Measurements from ENCODE around the gene ITPR3.
"Not testable (repeated sequence)": the region's sequence is repeated elsewhere in the genome, so short reads cannot be mapped to it uniquely, and the experiment has no call there.

The ITPR3 gene

DNA sequence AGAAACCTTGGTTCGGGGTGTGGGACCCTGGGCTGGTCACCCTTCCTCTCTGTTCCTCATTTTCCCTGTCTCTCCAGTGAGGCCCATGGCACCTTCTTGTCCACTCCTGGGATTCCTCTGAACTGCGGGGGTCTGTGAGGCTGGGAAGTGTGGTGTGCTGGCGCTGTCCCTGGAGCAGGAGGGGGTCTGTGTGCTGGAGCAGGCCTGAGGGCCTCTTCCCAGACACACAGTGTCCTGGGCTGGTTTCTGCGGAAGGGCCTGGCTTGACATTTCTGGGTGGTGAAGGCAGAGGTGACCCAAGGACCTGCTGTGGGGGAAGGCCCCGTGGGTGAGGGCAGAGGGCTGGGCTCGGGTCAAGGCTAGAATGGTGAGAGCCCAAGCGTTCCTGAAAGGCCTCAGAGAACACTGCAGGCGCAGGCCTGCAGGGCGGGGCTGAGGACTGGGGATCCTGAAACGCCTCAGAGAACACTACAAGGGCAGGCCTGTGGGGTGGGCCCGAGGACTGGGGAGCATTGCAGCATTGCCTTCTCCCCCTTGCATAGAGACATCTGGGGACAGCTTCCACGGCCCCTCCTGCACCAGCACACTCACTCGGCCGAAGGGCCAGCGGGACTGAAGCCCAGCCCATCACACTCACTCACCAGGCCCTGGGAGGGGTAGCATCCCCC, 30.5 kb upstream of the ITPR3 start:
- H3K9me3 ChIP-seq (ENCODE audit: control insufficient read depth in 1 of 2, low read length in 2 of 2): no peaks in the 10 kb centered on the region
- no peaks in the 10 kb centered on the region for H3K27me3 ChIP-seq (ENCODE audit: control insufficient read depth in 1 of 2, insufficient read depth in 2 of 2, low read length in 2 of 2)
- H3K4me3 ChIP-seq (ENCODE audit: low read depth in 1 of 2, low read length in 2 of 2): peak overlapping the region in 1 of 2 donors; percentile 32
- H3K9ac ChIP-seq (ENCODE audit: low read depth in 1 of 2, low read length in 2 of 2): peak overlapping the region; percentile 62 to 64
- H3K4me1 ChIP-seq (ENCODE audit: control insufficient read depth in 1 of 2, insufficient read depth in 2 of 2, low read length in 2 of 2): peaks cover 39 to 41% of the 10 kb centered on the region in 2 donors
- H3K27ac ChIP-seq (ENCODE audit: low read depth, low read length): peak overlapping the region; percentile 91
- no peaks in the 10 kb centered on the region for H3K36me3 ChIP-seq (ENCODE audit: control insufficient read depth in 1 of 2, insufficient read depth in 2 of 2, low read length in 2 of 2)

DNA sequence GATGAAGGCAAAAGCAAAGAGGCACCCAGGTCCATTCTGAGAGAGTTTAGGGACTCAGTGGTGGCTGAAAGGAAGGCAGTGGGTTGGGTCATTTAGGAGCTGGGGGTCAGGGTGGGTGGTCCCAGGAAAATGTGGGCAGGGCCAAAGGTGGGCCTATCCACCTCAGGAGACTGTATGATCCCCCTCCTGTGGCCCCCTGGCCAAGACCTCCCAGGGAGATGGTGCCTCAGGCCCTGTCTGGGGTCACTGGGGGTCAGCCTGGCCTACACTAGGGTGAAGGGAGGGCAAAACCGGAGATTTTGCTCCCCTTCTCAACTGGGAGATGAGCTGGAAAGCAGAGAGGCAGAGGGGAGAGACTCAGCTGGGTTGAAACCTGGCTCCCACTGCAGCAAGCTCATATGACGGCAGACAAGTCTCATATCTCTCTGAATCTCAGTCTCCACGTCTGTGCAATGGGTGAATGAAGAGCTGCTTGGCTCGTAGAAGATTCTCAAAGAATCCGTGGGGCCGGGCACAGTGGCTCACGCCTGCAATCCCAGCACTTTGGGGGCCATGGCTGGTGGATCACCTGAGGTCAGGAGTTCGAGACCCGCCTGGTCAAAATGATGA, 29.6 kb upstream of the ITPR3 start:
- no peaks in the 10 kb centered on the region for H3K27me3 ChIP-seq (ENCODE audit: control insufficient read depth in 1 of 2, insufficient read depth in 2 of 2, low read length in 2 of 2)
- H3K27ac ChIP-seq (ENCODE audit: low read depth, low read length): peak overlapping the region; percentile 91
- peaks cover 39 to 41% of the 10 kb centered on the region in 2 donors for H3K4me1 ChIP-seq (ENCODE audit: control insufficient read depth in 1 of 2, insufficient read depth in 2 of 2, low read length in 2 of 2)
- H3K9ac ChIP-seq (ENCODE audit: low read depth in 1 of 2, low read length in 2 of 2): peak overlapping the region in 1 of 2 donors; percentile 62
- no peaks in the 10 kb centered on the region for H3K9me3 ChIP-seq (ENCODE audit: control insufficient read depth in 1 of 2, low read length in 2 of 2)
- no peak overlapping the region for H3K4me3 ChIP-seq (ENCODE audit: low read depth in 1 of 2, low read length in 2 of 2)
- no peaks in the 10 kb centered on the region for H3K36me3 ChIP-seq (ENCODE audit: control insufficient read depth in 1 of 2, insufficient read depth in 2 of 2, low read length in 2 of 2)

DNA sequence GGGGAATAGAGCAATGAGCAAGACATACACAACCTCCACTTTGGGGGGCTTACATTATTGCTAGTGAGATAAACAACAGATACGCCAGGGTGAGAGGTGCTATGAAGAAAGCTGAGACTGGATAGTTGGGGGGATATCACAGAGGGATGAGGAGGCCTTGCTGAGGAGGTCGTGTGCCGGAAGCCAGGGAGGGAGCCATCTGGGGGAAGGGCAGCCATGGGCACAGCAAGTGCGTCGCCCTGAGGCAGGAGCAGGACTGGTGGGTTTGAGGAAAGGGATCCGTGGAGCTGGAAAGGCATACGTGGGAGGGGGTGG, 28.9 kb upstream of the ITPR3 start:
- H3K9ac ChIP-seq (ENCODE audit: low read depth in 1 of 2, low read length in 2 of 2): no peak overlapping the region
- no peak overlapping the region for H3K4me3 ChIP-seq (ENCODE audit: low read depth in 1 of 2, low read length in 2 of 2)
- no peaks in the 10 kb centered on the region for H3K27me3 ChIP-seq (ENCODE audit: control insufficient read depth in 1 of 2, insufficient read depth in 2 of 2, low read length in 2 of 2)
- H3K27ac ChIP-seq (ENCODE audit: low read depth, low read length): no peak overlapping the region
- no peaks in the 10 kb centered on the region for H3K9me3 ChIP-seq (ENCODE audit: control insufficient read depth in 1 of 2, low read length in 2 of 2)
- no peaks in the 10 kb centered on the region for H3K36me3 ChIP-seq (ENCODE audit: control insufficient read depth in 1 of 2, insufficient read depth in 2 of 2, low read length in 2 of 2)
- peaks cover 39 to 43% of the 10 kb centered on the region in 2 donors for H3K4me1 ChIP-seq (ENCODE audit: control insufficient read depth in 1 of 2, insufficient read depth in 2 of 2, low read length in 2 of 2)

DNA sequence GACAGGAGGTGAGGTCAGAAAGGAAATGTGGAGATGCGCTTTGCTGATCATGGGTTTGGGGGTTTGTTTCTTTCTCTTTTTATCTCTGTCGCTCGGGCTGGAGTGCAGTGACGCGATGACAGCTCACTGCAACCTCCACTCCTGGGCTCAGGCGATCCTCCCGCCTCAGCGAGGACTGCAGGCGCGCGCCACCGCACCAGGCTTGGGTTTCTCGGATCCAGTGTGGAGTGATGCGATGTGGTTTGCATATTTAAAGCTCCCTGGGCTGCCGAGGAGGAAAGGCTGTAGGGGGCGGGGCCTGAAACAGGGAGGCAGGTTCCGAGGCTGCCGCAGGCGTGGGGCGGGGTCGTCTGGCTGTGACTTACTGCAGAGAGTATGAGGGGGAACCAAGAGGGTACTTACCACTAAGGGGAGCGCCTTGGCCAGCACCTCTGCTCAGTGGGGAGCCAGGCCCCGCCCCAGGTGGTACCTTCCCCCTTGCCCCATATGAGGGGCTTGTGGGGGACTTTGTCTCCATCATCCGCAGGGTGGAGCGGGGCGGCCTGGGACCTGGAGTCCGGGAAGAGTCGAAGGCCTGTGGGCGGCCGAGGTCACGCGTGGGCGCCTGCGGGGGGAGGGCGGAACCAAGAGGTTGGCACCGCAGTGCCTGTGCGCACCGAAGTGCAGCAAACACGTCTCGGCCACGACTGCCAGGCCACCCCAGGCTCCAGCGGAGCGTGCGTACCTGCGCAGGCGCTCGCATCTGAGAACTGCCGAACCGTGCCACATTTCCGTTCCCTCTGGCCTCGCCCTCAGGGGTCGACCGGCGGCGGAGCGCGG, 28.3 kb upstream of the ITPR3 start:
- H3K4me1 ChIP-seq (ENCODE audit: control insufficient read depth in 1 of 2, insufficient read depth in 2 of 2, low read length in 2 of 2): peaks cover 39 to 44% of the 10 kb centered on the region in 2 donors
- no peaks in the 10 kb centered on the region for H3K36me3 ChIP-seq (ENCODE audit: control insufficient read depth in 1 of 2, insufficient read depth in 2 of 2, low read length in 2 of 2)
- H3K27me3 ChIP-seq (ENCODE audit: control insufficient read depth in 1 of 2, insufficient read depth in 2 of 2, low read length in 2 of 2): no peaks in the 10 kb centered on the region
- peak overlapping the region; percentile 25 to 47 for H3K9ac ChIP-seq (ENCODE audit: low read depth in 1 of 2, low read length in 2 of 2)
- no peaks in the 10 kb centered on the region for H3K9me3 ChIP-seq (ENCODE audit: control insufficient read depth in 1 of 2, low read length in 2 of 2)
- H3K4me3 ChIP-seq (ENCODE audit: low read depth in 1 of 2, low read length in 2 of 2): peak overlapping the region; percentile 46 to 57
- H3K27ac ChIP-seq (ENCODE audit: low read depth, low read length): peak overlapping the region; percentile 22

DNA sequence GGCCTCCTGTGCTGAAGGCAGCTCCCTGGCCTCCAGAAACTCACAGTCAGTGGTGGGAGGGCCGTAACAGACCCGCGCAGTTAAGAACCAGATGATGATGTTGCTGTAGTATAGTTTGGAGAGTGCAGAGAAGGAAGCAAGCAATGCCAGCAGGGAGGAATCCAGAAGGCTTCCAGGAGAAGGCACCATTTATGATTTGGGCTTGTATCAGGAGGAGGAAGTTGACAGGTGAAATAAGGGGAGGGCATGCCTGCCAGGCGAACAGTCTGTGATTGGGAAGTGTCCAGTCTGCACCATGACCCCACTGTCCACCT, 27.8 kb upstream of the ITPR3 start:
- H3K27me3 ChIP-seq (ENCODE audit: control insufficient read depth in 1 of 2, insufficient read depth in 2 of 2, low read length in 2 of 2): no peaks in the 10 kb centered on the region
- H3K4me1 ChIP-seq (ENCODE audit: control insufficient read depth in 1 of 2, insufficient read depth in 2 of 2, low read length in 2 of 2): peaks cover 39 to 44% of the 10 kb centered on the region in 2 donors
- H3K9me3 ChIP-seq (ENCODE audit: control insufficient read depth in 1 of 2, low read length in 2 of 2): no peaks in the 10 kb centered on the region
- peak overlapping the region; percentile 22 for H3K27ac ChIP-seq (ENCODE audit: low read depth, low read length)
- peak overlapping the region; percentile 46 to 57 for H3K4me3 ChIP-seq (ENCODE audit: low read depth in 1 of 2, low read length in 2 of 2)
- no peaks in the 10 kb centered on the region for H3K36me3 ChIP-seq (ENCODE audit: control insufficient read depth in 1 of 2, insufficient read depth in 2 of 2, low read length in 2 of 2)
- peak overlapping the region; percentile 25 to 47 for H3K9ac ChIP-seq (ENCODE audit: low read depth in 1 of 2, low read length in 2 of 2)

DNA sequence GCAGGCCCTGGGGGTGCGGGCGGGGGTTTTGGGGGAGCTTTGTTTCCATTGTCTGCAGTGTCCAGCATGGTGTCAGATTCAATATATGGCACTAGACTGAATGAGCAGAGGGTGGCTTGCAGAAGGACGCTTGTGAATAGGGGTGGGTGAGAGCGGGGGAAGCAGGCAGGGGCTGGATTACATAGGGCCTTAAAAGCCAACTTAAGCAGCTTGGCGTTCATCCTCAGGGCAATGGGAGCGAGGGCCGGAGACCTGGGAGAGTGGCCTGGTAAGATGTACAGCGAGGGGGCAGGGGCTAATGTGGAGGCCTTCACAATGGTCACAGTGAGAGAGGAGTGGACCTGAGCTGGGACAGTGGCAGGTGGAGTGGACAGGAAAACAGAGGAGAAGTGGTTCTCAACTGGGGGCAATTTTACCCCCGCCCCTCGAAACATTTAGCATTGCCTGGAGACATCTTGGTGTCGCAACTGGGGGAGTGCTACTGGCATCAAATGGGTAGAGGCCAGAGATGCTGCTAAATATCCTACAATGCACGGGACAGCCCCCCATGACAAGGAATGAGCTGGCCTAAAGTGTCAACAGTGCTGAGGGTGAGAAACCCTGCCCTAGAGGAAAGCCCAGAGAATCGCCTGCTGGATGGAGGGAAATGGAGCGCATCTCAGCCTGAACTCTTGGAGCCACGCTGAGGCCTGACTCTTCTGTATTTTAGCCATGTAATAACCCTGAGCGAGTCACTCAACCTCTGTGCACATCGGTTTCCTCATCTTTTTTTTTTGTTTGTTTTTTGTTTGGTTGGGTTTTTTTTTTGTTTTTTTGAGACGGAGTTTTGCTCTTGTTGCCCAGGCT, 25.9 kb upstream of the ITPR3 start:
- H3K4me1 ChIP-seq (ENCODE audit: control insufficient read depth in 1 of 2, insufficient read depth in 2 of 2, low read length in 2 of 2): peaks cover 28 to 36% of the 10 kb centered on the region in 2 donors
- H3K9me3 ChIP-seq (ENCODE audit: control insufficient read depth in 1 of 2, low read length in 2 of 2): no peaks in the 10 kb centered on the region
- H3K9ac ChIP-seq (ENCODE audit: low read depth in 1 of 2, low read length in 2 of 2): no peak overlapping the region
- no peak overlapping the region for H3K4me3 ChIP-seq (ENCODE audit: low read depth in 1 of 2, low read length in 2 of 2)
- no peaks in the 10 kb centered on the region for H3K36me3 ChIP-seq (ENCODE audit: control insufficient read depth in 1 of 2, insufficient read depth in 2 of 2, low read length in 2 of 2)
- no peak overlapping the region for H3K27ac ChIP-seq (ENCODE audit: low read depth, low read length)
- no peaks in the 10 kb centered on the region for H3K27me3 ChIP-seq (ENCODE audit: control insufficient read depth in 1 of 2, insufficient read depth in 2 of 2, low read length in 2 of 2)

DNA sequence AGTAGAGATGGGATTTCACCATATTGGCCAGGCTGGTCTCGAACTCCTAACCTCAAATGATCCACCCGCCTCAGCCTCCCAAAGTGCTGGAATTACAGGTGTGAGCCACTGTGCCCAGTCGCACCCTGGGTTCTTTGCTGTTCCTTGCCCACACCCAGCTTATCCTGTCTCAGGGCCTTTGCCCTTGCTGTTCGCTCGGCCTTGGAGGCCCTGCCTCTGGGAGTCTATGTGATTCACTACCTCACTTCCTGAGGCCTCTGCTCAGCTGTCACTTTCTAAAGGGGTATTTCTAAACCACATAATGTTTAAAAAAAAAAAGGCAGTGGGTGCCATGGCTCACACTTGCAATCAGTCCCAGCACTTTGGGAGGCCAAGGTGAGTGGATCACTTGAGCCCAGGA, 24.2 kb upstream of the ITPR3 start:
- not testable (repeated sequence) for H3K4me3 ChIP-seq (ENCODE audit: low read depth in 1 of 2, low read length in 2 of 2); H3K27ac ChIP-seq (ENCODE audit: low read depth, low read length); H3K36me3 ChIP-seq (ENCODE audit: control insufficient read depth in 1 of 2, insufficient read depth in 2 of 2, low read length in 2 of 2); H3K9ac ChIP-seq (ENCODE audit: low read depth in 1 of 2, low read length in 2 of 2); H3K9me3 ChIP-seq (ENCODE audit: control insufficient read depth in 1 of 2, low read length in 2 of 2); H3K27me3 ChIP-seq (ENCODE audit: control insufficient read depth in 1 of 2, insufficient read depth in 2 of 2, low read length in 2 of 2)
- peaks cover 14 to 23% of the 10 kb centered on the region in 2 donors for H3K4me1 ChIP-seq (ENCODE audit: control insufficient read depth in 1 of 2, insufficient read depth in 2 of 2, low read length in 2 of 2)

DNA sequence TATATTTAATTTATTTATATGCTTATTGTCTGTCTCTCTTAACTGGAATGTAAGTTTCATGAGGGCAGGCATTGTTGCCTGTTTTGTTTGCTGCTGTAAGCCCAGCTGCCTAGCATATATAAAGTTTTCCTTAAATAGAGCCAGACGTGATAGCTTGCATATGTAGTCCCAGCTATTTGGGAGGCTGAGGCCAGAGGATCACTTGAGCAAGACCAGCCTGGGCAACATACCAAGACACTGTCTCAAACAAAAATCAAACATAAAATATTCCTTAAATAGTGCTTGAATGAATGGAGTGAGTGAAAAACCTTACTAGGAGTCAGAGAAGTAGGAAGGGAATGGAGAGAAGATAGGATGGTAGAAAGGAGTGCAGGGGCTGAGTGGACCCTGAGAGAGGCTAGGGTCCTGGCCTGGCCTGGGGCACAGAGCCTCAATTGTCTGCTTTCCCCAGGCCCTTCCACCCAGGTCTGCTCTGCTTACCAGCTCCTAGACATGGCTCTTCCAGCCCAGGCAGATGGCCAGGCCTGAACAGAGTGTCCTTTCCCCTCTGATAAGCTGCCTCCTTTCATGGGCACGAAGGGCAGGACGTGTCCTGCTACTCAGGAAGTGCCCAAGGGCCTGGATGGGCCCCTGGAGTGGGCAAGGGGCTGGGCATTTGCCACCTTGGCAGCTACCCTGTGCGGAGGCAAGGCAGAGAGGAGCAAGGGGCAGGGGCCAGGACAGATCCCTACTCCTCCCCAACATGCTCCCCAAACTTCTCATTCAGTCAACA, 23.4 kb upstream of the ITPR3 start:
- no peak overlapping the region for H3K27ac ChIP-seq (ENCODE audit: low read depth, low read length)

DNA sequence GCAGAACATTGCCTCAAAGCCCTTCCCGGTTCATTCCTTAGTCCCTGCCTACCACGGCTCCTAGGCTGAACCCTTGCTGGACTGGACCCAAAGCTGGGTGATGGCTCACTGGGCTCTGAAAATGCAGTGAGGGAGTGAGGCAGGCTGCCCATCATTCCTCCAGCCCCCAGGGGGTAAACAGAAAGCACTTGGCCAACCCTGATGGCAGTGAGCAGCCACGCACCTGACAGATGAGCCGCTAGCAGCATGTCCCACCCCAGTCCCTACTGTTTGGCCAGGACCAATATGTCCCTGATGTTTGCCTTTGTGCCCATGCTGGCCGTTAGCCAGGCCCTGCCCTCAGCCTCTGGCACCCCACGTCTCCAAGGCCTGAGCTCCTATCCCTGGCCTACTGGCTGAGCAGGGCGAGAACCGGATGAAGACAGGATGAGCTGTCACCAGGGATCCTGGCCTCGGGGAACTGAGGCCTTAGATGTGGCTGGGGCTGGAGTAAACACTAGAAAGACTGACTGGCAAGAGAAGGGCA, 21.6 kb upstream of the ITPR3 start:
- Histone ChIP-seq H3K4me1 (ENCODE audit: control insufficient read depth in 1 of 2, insufficient read depth in 2 of 2, low read length in 2 of 2) (peaks cover 5 to 16% of the 10 kb centered on the region in 2 donors), H3K9ac (ENCODE audit: low read depth in 1 of 2, low read length in 2 of 2) (no peak overlapping the region), H3K9me3 (ENCODE audit: control insufficient read depth in 1 of 2, low read length in 2 of 2) (no peaks in the 10 kb centered on the region), H3K4me3 (ENCODE audit: low read depth in 1 of 2, low read length in 2 of 2) (no peak overlapping the region), H3K36me3 (ENCODE audit: control insufficient read depth in 1 of 2, insufficient read depth in 2 of 2, low read length in 2 of 2) (no peaks in the 10 kb centered on the region), H3K27ac (ENCODE audit: low read depth, low read length) (no peak overlapping the region), H3K27me3 (ENCODE audit: control insufficient read depth in 1 of 2, insufficient read depth in 2 of 2, low read length in 2 of 2) (no peaks in the 10 kb centered on the region)

More for the DNA sequence above, 23.4 kb upstream of the ITPR3 start:
- H3K9ac ChIP-seq (ENCODE audit: low read depth in 1 of 2, low read length in 2 of 2): no peak overlapping the region
- peaks cover 14 to 17% of the 10 kb centered on the region in 2 donors for H3K4me1 ChIP-seq (ENCODE audit: control insufficient read depth in 1 of 2, insufficient read depth in 2 of 2, low read length in 2 of 2)
- no peaks in the 10 kb centered on the region for H3K9me3 ChIP-seq (ENCODE audit: control insufficient read depth in 1 of 2, low read length in 2 of 2)
- no peaks in the 10 kb centered on the region for H3K36me3 ChIP-seq (ENCODE audit: control insufficient read depth in 1 of 2, insufficient read depth in 2 of 2, low read length in 2 of 2)
- H3K4me3 ChIP-seq (ENCODE audit: low read depth in 1 of 2, low read length in 2 of 2): no peak overlapping the region
- no peaks in the 10 kb centered on the region for H3K27me3 ChIP-seq (ENCODE audit: control insufficient read depth in 1 of 2, insufficient read depth in 2 of 2, low read length in 2 of 2)
